Osteocyte (in vitro differentiated cells): ENCODE data around the gene ABCG2. TPM values are rescaled to one million over a fixed set of nuclear protein-coding genes. Genes with fewer than 3 reads are reported as not detected.

ENCODE experiments used
- DNase-seq: peaks from one replicate; pipeline ENCODE4 v3.0.0; 2021; ENCODE audit warnings: mixed read lengths; ENCODE audit not compliant: unreplicated experiment; ENCODE audit errors: extremely low spot score
- H3K27ac Mint-ChIP-seq: one replicate; pipeline ENCODE4 v1.8.0; 2021; ENCODE audit warnings: mild to moderate bottlenecking, mixed read lengths; ENCODE audit not compliant: unreplicated experiment
- H3K27me3 Mint-ChIP-seq: one replicate; pipeline ENCODE4 v1.8.0; 2021; ENCODE audit warnings: mixed read lengths; ENCODE audit not compliant: unreplicated experiment
- H3K36me3 Mint-ChIP-seq: one replicate; pipeline ENCODE4 v1.8.0; 2021; ENCODE audit warnings: mixed read lengths; ENCODE audit not compliant: unreplicated experiment
- H3K4me1 Mint-ChIP-seq: one replicate; pipeline ENCODE4 v1.8.0; 2021; ENCODE audit warnings: mixed read lengths; ENCODE audit not compliant: unreplicated experiment
- H3K4me3 Mint-ChIP-seq: one replicate; pipeline ENCODE4 v1.8.0; 2021; ENCODE audit warnings: mild to moderate bottlenecking, moderate library complexity, mixed read lengths; ENCODE audit not compliant: unreplicated experiment
- H3K9me3 Mint-ChIP-seq: one replicate; pipeline ENCODE4 v1.8.0; 2021; ENCODE audit warnings: mixed read lengths; ENCODE audit not compliant: unreplicated experiment
- total RNA-seq: library from RNA; stranded (reverse); gene quantifications from 2 replicates; pipeline ENCODE4 v1.2.1, GENCODE V29; 2021
- TF ChIP-seq, protein P1 (sequence below): fragments of 200-600 bp; sonication (generic); IDR thresholded peaks from 2 replicates; pipeline ENCODE4 v1.5.0; 2021; ENCODE audit warnings: antibody characterized with exemption, mild to moderate bottlenecking, moderate library complexity

ABCG2 gene
- total RNA-seq, 1 donor from 2014 or later, result 0.24 TPM

DNA sequence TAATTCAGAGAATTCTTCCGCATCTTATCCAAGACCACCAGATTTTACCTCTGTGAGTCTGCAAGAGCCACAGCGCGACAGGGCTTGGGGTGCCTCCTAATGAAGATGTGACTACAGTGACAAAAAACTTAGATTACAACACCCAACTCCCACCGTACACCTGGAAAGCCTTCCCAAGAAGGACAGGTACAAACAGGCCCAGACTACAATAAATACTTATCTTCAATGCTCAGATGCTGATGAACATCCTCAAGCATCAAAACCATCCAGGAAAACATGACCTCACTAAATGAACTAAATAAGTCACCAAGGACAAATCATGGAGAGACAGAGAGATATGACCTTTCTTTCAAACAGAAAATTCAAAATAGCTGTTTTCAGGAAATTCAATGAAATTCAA is 20.8 kb upstream of the ABCG2 start:
- TF ChIP-seq, protein P1, sequence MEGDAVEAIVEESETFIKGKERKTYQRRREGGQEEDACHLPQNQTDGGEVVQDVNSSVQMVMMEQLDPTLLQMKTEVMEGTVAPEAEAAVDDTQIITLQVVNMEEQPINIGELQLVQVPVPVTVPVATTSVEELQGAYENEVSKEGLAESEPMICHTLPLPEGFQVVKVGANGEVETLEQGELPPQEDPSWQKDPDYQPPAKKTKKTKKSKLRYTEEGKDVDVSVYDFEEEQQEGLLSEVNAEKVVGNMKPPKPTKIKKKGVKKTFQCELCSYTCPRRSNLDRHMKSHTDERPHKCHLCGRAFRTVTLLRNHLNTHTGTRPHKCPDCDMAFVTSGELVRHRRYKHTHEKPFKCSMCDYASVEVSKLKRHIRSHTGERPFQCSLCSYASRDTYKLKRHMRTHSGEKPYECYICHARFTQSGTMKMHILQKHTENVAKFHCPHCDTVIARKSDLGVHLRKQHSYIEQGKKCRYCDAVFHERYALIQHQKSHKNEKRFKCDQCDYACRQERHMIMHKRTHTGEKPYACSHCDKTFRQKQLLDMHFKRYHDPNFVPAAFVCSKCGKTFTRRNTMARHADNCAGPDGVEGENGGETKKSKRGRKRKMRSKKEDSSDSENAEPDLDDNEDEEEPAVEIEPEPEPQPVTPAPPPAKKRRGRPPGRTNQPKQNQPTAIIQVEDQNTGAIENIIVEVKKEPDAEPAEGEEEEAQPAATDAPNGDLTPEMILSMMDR, result no peak
- Mint-ChIP-seq H3K27ac (no peak overlapping the region), H3K9me3 (peaks cover 24% of the 10 kb centered on the region), H3K36me3 (no peaks in the 10 kb centered on the region), H3K4me3 (no peak overlapping the region), H3K27me3 (no peaks in the 10 kb centered on the region), H3K4me1 (peaks cover 8% of the 10 kb centered on the region)
- DNase-seq, result no peak

DNA sequence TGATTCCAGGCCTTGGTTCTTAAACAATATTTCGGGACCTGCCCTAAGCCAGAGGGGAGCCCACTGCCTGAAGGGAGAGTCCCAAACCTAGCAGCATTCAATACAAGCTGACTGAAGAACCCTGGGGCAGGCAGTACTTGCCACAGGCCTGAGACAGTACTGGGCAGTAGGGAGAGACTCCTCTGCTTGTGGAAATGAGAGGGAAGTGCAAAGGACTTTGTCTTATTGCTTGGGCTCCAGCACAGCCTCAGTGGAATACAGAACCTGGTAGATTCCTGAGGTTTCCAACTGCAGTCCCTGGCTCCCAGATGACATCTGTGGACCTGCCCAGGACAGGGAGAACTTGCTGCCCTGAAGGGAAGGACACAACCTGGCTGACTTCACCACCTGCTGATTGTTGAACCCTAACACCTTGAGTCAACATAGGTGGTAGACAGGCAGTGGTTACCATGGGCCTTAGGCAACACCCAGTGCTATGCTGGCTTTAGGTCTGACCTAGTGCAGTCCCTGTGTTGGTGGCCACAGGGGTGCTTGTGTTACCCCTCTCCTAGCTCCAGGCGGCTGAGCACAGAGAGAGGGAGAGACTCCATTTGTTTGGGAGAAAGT is 20.3 kb upstream of the ABCG2 start:
- Mint-ChIP-seq H3K4me3 (no peak overlapping the region), H3K27ac (peak overlapping the region; percentile 53), H3K27me3 (no peaks in the 10 kb centered on the region), H3K4me1 (peaks cover 8% of the 10 kb centered on the region), H3K36me3 (no peaks in the 10 kb centered on the region), H3K9me3 (peaks cover 19% of the 10 kb centered on the region)
- TF ChIP-seq, protein P1, result no peak
- no peak for DNase-seq

DNA sequence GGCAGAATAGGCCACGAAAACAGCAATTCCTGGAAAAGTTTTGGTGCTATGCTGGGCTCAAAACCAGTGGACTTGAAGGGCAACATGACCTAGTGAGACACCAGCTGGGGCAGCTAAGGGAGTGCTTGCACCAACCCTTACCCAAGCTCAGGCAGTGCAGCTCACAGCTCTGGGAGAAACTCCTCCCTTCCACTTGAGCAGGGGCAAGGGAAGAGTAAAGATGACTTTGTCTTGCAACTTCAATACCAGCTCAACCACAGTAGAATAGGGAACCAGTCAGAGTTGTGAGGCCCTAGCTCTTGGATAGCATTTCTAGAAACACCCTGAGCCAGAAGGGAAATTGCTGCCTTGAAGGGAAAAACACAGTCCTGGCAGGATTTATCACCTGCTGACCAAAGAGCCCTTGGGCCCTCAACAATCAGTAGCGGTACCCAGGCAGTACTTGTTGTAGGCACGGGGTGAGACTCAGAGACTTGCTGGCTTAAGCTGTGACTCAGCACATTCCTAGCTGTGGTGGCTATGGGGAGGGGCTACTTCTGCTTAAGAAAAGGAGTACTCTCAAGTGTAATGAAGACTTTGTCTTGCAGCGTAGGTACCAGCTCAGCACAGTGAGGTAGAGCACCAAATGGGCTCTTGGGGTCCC is 19.7 kb upstream of the ABCG2 start:
- Mint-ChIP-seq H3K27ac (peak overlapping the region; percentile 53), H3K36me3 (no peaks in the 10 kb centered on the region), H3K9me3 (peaks cover 18% of the 10 kb centered on the region), H3K4me3 (no peak overlapping the region), H3K4me1 (peaks cover 8% of the 10 kb centered on the region), H3K27me3 (no peaks in the 10 kb centered on the region)
- DNase-seq, result no peak
- TF ChIP-seq, protein P1, result no peak

DNA sequence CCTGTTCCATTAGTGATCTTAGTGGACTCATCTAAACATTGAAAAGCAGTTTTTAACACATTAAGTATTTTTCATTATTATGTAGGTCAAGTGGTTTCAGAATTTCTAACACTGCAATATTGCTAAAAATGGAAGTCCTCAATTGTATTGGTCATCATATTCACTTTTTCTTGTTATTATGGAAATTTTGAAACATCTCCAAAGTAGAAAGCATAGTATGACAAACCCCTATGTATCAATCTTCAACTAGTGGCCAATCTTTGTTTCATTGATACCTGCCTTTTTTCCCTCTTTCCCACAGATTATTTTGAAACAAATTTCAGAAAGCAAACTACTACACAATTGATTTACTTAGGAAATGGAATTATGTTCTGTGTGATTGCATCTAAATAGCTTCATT is 14.5 kb upstream of the ABCG2 start:
- Mint-ChIP-seq H3K4me1 (peaks cover 2% of the 10 kb centered on the region), H3K27ac (no peak overlapping the region), H3K9me3 (no peaks in the 10 kb centered on the region), H3K4me3 (no peak overlapping the region), H3K36me3 (no peaks in the 10 kb centered on the region), H3K27me3 (no peaks in the 10 kb centered on the region)
- TF ChIP-seq, protein P1, result no peak
- DNase-seq, result no peak

DNA sequence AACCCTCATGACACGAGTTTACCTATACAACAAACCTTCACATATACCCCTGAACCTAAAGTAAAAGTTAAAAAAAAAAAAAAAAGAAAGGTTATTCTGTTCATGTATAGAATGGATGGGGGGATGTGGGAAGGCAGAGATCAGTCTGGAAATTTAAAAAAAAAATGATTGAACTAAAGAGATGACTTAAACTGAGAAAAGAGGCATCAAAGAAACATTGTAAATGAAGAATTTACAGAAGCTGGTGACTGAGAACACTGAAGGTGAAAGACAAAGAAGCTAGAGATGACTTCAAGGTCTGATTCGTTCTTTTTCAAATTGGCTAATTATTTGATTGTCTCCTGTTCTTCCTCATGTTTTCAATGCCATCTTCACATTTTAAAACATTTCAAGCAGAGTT is 12.8 kb upstream of the ABCG2 start:
- TF ChIP-seq, protein P1, result no peak
- Mint-ChIP-seq H3K4me3 (no peak overlapping the region), H3K27me3 (no peaks in the 10 kb centered on the region), H3K4me1 (no peaks in the 10 kb centered on the region), H3K27ac (no peak overlapping the region), H3K9me3 (no peaks in the 10 kb centered on the region), H3K36me3 (no peaks in the 10 kb centered on the region)
- DNase-seq, result no peak
